SHP77 treated with DMSO at 0.1 percent for 48 hours (cell line): Measurements from ENCODE around the gene COPZ1.
"Not testable (repeated sequence)": the region's sequence is repeated elsewhere in the genome, so short reads cannot be mapped to it uniquely, and the experiment has no call there.

Experiments
- DNase-seq: peaks from one replicate; lab custom pipeline; 2025; lab: John Stamatoyannopoulos, UW

Gene COPZ1

GRCh38 chr12:54333420-54334034 is 8.6 kb downstream of the COPZ1 start:
- no peak for DNase-seq

GRCh38 chr12:54337280-54337842 is 12.4 kb downstream of the COPZ1 start:
- DNase-seq = no peak

DNA sequence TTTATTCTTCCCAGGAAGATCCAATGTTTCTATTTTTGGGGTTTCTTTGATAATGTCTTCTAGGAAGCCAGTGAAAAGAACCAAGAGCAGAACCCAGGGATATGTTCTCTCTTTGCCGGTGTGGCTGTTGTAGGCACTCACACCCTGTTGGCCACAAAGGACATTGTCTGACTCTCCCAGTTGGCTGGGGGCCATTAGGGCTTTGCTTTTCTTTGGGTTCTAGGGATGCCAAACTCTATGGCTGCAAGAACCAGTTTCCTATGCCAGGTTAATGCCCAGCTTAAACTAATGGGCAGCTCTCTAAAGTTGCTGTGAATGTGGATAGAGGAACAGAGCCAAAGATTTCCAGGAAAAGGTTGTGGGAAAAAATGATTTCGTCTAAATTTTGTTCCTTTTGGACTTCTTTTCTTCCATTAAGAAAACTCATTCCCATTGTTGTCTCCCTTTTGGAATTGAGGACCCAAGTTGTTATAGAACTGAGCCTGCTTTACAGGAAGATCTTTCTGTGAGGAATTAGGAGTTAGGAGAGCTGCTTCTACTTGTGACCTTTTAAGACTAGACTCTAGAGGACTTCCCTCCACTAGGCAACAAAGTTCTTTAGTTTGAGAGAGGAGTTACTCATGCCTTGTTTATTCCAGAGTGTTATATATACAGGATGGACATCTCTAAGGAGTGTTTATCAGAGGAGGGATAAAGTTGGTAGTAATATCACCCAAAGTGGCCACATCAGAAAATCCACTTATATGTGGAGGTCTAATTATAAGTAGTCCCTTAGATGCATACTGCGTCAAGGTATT is 13.1 kb downstream of the COPZ1 start:
- DNase-seq = no peak

DNA sequence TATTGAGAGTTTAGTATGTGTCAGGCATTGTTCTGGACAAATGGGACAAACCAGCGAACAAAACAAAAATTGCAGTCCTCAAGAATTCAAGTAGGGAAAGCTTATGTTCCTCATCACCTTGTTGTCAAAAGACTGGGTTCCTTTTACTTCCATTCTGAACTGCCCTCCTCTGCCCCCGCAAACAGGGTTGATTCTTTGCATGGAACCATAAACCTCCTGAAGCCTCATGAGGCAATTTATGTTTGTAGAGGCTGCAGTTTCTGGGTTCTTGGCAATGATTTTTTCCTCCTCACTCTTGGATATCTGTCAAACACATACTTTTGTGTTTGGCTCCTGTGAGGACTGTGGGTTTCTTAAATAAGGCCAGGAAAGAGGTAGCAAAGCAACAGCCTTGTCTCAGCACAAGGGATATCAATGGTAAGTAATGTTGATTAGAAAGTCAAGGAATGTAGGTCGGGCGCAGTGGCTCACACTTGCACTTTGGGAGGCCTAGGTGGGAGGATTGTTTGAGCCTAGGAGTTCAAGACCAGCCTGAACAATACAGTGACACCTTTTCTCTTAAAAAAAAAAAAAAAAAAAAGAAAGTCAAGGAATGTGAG is 13.9 kb downstream of the COPZ1 start:
- no peak for DNase-seq

DNA sequence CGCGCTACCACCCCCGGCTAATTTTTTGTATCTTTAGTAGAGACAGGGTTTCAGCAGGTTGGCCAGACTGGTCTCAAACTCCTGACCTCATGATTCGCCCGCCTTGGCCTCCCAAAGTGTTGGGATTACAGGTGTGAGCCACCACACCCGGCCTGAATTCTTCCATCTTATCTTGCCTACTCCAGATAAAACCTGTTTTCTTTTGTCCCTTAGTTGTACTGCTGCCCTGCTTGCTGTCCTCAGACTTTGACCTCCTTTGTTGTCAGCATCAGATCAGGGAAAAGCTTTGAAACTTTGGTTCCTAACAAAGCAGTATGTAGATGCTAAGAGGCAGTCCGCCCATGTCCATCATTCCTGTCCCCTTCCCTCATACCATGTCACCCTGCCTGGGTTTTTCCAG is 15.9 kb downstream of the COPZ1 start:
- DNase-seq = no peak

- no peak for DNase-seq
Observed at GRCh38 chr12:54341378-54342300, 16.7 kb downstream of the COPZ1 start.

DNA sequence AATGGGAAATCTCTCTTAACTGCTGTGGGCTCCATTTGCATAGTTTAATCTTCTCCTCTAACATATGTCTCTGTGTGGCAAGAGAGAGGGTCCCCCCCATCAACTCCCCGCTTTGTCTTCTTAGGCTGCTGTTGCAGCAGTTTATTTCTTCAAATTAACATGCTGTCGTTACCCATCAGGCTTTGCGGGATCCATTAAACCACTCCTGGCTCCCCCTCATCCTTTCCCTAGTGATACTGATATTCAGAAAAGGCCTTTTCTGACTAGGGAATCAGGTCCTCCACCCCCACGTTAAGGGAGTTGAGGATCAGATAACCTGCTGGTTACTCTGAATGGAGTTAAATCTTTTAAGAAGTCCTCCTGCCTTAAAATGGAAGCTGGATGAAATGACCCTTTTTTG is 24.1 kb downstream of the COPZ1 start:
- no peak for DNase-seq

- no peak for DNase-seq
Observed at GRCh38 chr12:54349679-54350078, 24.7 kb downstream of the COPZ1 start.

DNA sequence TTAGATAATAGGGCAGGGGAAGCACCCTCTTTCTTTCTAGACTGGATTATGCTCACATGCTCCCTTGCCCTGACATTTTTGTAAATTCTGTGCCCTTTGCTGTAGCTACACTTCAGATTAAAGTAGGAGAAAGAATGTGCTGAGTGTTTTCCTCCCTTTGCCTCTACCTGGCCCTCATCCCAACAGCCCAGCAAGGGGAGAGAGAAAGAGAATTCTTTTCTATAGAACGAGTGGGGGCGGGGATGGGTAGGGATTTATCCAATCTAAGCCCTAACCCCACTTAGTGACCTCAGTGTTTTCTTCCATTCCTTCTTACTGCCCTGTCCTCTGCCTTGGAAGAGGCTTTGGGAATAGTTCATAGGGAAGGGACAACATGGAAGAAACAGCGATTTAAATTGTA is 25.8 kb downstream of the COPZ1 start:
- no peak for DNase-seq

DNA sequence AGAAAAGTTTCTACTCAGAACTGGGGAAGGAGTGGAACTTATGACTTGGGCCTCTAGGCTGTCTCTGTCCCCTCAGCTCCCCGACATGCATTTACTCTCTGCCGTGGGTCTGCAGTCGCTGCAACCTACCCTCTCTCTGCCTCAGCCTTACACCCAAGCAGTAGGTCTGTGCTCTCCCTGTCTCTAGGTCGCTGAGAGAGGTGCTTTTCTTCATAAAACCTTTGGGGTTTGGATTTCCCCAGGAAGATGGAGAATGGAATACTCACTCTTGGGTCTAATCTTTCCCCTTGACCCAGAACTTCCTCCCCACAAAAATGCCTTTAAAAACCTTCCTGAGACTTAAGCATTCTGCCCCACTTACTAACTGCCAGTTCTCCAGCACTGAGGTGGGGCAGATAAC is 26.4 kb downstream of the COPZ1 start:
- DNase-seq = no peak

DNA sequence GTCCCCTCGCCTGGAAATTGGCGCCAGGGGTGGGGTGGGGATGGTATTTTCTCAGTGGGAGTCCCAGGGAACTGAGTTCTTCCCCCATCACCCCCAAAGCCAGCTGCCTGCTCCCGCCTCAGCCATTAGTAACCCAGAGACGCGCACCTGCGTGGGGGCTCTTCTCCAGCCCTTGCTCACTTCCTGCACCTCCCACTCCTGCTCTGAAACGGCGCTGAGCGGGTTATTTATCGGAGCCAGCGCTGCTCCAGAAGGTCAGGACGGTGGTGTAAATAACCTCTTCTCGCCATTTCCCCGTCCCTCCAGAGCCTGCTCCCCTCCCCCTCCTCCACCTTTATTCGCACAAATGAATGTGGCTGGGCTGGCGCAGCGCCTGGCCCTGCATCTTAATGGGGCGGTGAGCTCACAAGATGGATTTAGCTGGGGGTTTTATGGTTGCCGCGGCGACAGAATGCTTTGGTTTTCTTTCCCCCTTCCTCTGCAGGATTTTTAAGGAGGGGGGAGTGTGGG is 27.1 kb downstream of the COPZ1 start:
- DNase-seq = peak; percentile 23

DNA sequence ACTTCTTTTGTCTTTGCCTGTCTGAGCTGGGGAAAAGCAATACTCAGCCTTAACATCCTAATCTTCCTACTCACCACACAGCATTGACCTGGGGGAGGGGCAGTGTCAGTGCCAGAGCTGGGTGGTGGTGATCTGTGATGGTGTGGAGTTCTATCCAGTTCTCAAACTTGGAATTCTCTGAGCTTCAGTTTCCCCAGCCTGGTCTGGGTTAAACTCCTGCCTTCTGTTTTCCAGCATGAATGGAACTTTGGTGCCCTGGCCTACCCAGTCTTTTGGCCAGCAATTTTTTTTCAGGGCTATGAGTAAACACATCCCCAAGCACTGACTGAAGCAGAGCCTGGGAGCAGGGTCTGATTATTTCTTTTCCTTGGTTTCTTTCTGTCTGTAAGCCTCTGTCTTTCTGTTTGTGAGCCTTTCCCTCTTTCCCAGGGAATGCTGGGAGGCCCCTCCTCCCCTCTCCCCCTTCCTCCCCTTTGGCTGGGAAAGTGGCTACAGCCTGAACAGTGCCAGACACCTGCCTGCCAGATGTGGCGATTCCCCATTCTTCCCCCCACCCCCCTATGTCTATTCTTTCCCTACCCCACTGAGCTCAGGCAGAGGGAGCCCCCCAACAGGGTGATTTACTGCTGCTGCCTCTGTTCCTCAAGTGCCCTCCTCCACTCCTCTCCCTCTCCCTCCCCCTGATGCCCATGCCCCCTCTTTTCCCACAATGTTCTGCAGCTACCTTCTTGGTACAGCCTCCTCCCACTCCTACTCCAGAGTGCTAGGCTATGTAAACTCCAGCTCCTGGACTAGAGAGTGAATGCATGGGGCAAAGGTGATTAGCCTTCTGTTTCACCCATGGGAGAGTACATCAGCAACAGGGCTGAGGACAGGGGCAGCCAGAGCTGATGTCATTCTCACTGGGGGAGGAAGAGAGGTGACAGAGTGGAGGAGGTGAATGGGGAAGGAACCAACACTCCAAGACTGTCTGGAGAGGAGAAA is 28.3 kb downstream of the COPZ1 start:
- peak; percentile 16 for DNase-seq

DNA sequence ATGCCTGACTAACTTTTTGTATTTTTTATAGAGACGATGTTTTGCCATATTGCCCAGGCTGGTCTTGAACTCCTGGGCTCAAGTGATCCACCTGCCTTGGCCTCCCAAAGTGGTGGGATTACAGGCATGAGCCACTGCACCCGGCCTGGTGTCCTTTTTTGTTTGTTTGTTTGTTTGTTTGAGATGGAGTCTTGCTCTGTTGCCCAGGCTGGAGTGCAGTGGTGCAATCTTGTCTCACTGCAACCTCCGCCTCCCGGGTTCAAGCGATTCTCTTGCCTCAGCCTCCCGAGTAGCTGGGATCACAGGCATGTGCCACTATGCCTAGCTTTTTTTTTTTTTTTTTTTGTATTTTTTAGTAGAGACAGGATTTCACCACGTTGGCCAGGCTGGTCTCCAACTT is 29.3 kb downstream of the COPZ1 start:
- DNase-seq = not testable (repeated sequence)

GRCh38 chr12:54355104-54355815 is 30.3 kb downstream of the COPZ1 start:
- no peak for DNase-seq

GRCh38 chr12:54356228-54356627 is 31.3 kb downstream of the COPZ1 start:
- DNase-seq = no peak

GRCh38 chr12:54356951-54357356 is 32.0 kb downstream of the COPZ1 start:
- no peak for DNase-seq

DNA sequence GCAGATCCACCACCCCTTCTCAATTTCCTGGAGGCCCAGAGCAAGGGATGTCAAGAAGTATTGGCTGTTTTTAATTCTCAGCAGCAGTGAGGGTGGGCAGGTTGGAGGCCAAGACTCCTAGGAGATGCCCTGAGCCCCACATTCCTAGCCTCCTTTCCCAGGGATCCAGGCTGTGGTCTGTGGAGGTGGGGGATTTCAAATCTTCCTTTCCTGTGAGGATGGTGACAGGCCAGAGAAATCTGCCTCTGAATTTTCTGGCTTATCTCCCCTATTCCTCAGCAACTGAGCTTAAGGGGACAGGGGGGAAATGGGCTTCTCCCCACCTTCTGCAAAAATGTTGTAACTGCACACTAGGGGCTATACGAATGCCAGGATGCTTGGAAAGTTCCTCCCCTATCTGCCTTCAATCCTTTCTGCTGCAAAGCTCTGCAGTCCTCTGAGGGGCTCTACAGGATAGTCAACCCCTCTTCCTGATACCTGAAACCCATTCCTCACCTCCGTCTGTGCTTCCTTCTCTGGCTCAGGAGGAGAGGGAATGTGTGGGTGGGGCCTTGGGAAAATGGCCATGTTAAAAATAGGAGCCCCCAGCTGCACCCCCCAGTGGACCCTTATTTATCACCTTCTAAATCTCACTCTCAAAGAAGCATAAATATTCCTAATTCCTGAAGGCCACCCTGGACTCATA is 32.7 kb downstream of the COPZ1 start:
- no peak for DNase-seq

DNA sequence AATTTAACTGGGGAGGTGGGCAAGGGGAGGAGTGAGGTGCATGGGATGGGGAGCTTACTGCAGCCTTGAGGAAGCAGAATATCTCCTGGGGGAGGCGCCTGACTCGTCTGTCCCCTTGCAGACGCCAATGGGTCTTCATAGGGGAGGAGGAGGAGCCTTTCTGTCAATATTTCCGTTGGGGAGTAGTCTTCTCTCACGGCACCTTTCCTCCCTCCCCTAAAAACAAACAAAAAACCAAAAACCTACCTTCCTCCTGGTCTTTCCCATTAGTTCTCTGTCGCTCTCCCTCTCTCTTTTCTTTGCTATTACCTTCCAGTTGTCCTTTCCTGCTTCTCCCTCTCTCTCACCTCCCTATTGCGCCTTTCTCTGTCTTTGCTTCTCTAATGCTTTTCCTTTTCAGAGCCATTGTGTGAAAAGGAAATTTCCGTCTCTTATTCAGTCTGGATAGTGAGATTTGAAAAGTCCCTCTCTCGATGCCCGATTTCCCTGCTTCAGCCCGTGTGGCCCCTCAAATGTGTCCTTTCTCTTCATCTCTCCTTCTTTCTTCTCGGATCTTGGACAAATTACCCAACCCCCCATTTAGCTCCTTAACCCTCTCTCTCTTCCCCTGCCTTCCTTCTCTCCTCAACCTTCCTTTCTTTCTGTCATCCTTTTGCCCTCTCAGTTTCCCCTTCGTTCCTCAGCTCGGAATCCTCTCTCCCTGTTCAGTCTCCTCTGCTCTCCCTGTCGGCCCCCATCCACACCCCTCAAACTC is 33.4 kb downstream of the COPZ1 start:
- peak; percentile 48 for DNase-seq
